MCF 10A (cell line): ENCODE measurements around the gene FAM89B. TPM values are rescaled to one million over a fixed set of nuclear protein-coding genes. Genes with fewer than 3 reads are reported as not detected.
A peak's percentile ranks its signal among the peaks of the same experiment; 100 is the strongest.

Experiments
- BruUV-seq: library from RNA; stranded (reverse); fragments of 400-500 nt; replicated peaks from 2 replicates; lab custom pipeline; 2021; lab: Mats Ljungman, UMichigan
- CTCF ChIA-PET: fragments of 300-600 bp; sonication (Branson Sonifier 250); formaldehyde crosslinking; extraction: SDS; loops from one replicate; lab custom pipeline; 2021; ENCODE audit warnings: antibody characterized with exemption, inconsistent platforms; lab: Yijun Ruan, JAX
- POLR2A ChIA-PET: fragments of 300-600, 350-650 bp; sonication (Branson Sonifier 250); formaldehyde crosslinking; extraction: SDS; loops from one replicate; lab custom pipeline; 2020; ENCODE audit warnings: antibody characterized with exemption, inconsistent platforms; lab: Yijun Ruan, JAX
- DNase-seq: peaks from one replicate; pipeline ENCODE4 v3.0.0-alpha.2; 2018; ENCODE audit not compliant: unreplicated experiment
- H3K27ac Mint-ChIP-seq: one replicate; pipeline ENCODE4 v1.8.0; 2022; ENCODE audit warnings: mild to moderate bottlenecking, low read depth, mixed read lengths; ENCODE audit not compliant: unreplicated experiment
- H3K27me3 Mint-ChIP-seq: one replicate; pipeline ENCODE4 v1.8.0; 2022; ENCODE audit warnings: mixed read lengths; ENCODE audit not compliant: insufficient read depth, unreplicated experiment
- H3K36me3 Mint-ChIP-seq: one replicate; pipeline ENCODE4 v1.8.0; 2022; ENCODE audit warnings: mild to moderate bottlenecking, moderate library complexity, mixed read lengths; ENCODE audit not compliant: insufficient read depth, unreplicated experiment
- H3K4me1 Mint-ChIP-seq: one replicate; pipeline ENCODE4 v1.8.0; 2022; ENCODE audit warnings: mixed read lengths; ENCODE audit not compliant: insufficient read depth, unreplicated experiment
- H3K4me3 Mint-ChIP-seq: one replicate; pipeline ENCODE4 v1.8.0; 2022; ENCODE audit warnings: mild to moderate bottlenecking, moderate library complexity, mixed read lengths; ENCODE audit not compliant: unreplicated experiment
- H3K9me3 Mint-ChIP-seq: one replicate; pipeline ENCODE4 v1.8.0; 2022; ENCODE audit warnings: mixed read lengths; ENCODE audit not compliant: unreplicated experiment
- CTCF ChIP-seq: fragments of 200-600 bp; IDR thresholded peaks from one replicate; pipeline ENCODE4 v1.8.0; 2022; ENCODE audit warnings: antibody characterized with exemption, mild to moderate bottlenecking; ENCODE audit not compliant: unreplicated experiment
- intact Hi-C: fragments of 100-400 bp; cut with micrococcal nuclease; formaldehyde crosslinking; loops from 2 replicates; pipeline ENCODE4 v1.14.1; 2022
- total RNA-seq: library from RNA; stranded (reverse); gene quantifications from 2 replicates; pipeline ENCODE4 v1.2.3, GENCODE V29; 2022

Gene FAM89B
- total RNA-seq, 1 experiment from 2014 or later = 16.7 TPM

- Mint-ChIP-seq H3K4me3 (peak within 1 kb of the TSS; percentile 88), H3K9me3 (no peaks in the 10 kb centered on the region), H3K36me3 (peaks cover 23% of the 10 kb centered on the region), H3K27ac (peak within 1 kb of the TSS; percentile 90), H3K4me1 (peaks cover 10% of the 10 kb centered on the region), H3K27me3 (no peaks in the 10 kb centered on the region)
- peak; percentile 71 for DNase-seq
- CTCF ChIA-PET = interaction anchor here (0.5 to 2.5 kb wide), 5 partner anchors 15 to 154 kb away, joined by 3 to 8 read pairs (median 4); no protein-coding TSS in a partner anchor
- intact Hi-C loops = no loop called here
- POLR2A ChIA-PET = interaction anchor here (0.7 to 3.3 kb wide), 17 partner anchors 11 to 187 kb away, joined by 3 to 17 read pairs (median 4); partner anchors contain the start of genes EHBP1L1, FAM89B, KAT5 and MALAT1
- BruUV-seq = no TSS peak
- TF ChIP-seq CTCF = no peak
These were observed 47.4 kb upstream of the FAM89B start, which contains the start of gene SCYL1 for GRCh38 chr11:65524741-65525545. Gene SCYL1 (plus strand): TSS chr11:65525083. CDS start chr11:65525154, 71 bp downstream.

GRCh38 chr11:65525546-65526480 lies 46.5 kb upstream of the FAM89B start:
- H3K27me3 Mint-ChIP-seq = no peaks in the 10 kb centered on the region
- intact Hi-C loops = no loop called here
- H3K4me3 Mint-ChIP-seq = peak overlapping the region; percentile 88
- BruUV-seq = TSS peak; percentile 50
- no peak for TF ChIP-seq CTCF
- H3K27ac Mint-ChIP-seq = peak overlapping the region; percentile 90
- ChIA-PET CTCF (interaction anchor here (0.7 to 2.5 kb wide), 5 partner anchors 14 to 68 kb away, joined by 3 to 8 read pairs (median 4); no protein-coding TSS in a partner anchor), POLR2A (interaction anchor here (0.7 to 3.3 kb wide), 16 partner anchors 9 to 186 kb away, joined by 3 to 17 read pairs (median 3); partner anchors contain the start of genes EHBP1L1, FAM89B, KAT5 and MALAT1)
- H3K36me3 Mint-ChIP-seq = peaks cover 29% of the 10 kb centered on the region
- H3K9me3 Mint-ChIP-seq = no peaks in the 10 kb centered on the region
- DNase-seq = no peak
- peaks cover 10% of the 10 kb centered on the region for H3K4me1 Mint-ChIP-seq

- Mint-ChIP-seq H3K9me3 (no peaks in the 10 kb centered on the region), H3K36me3 (peaks cover 37% of the 10 kb centered on the region), H3K27ac (no peak overlapping the region), H3K27me3 (no peaks in the 10 kb centered on the region), H3K4me3 (peak overlapping the region; percentile 88), H3K4me1 (peaks cover 10% of the 10 kb centered on the region)
- intact Hi-C loops = no loop called here
- CTCF ChIA-PET = interaction anchor here (0.6 to 2.5 kb wide), 3 partner anchors 15 to 110 kb away, joined by 3 to 8 read pairs (median 6); no protein-coding TSS in a partner anchor
- BruUV-seq = no TSS peak
- no peak for DNase-seq
- TF ChIP-seq CTCF = no peak
- POLR2A ChIA-PET = interaction anchor here (2.5 to 3.3 kb wide), 2 partner anchors 18 to 27 kb away, joined by 12 to 17 read pairs; partner anchors contain the start of gene MALAT1
These were observed 45.6 kb upstream of the FAM89B start for GRCh38 chr11:65526744-65527143.
